H1 (cell line): Measurements from ENCODE around the gene MACROD2. TPM values are rescaled to one million over a fixed set of nuclear protein-coding genes. Genes with fewer than 3 reads are reported as not detected.

Experiments
- CTCF ChIA-PET: fragments of 300-600 bp; sonication (Branson Sonifier 250); formaldehyde crosslinking; loops from one replicate; lab custom pipeline; 2021; ENCODE audit not compliant: partially characterized antibody; lab: Charles Lee
- POLR2A ChIA-PET: fragments of 300-600 bp; sonication (Branson Sonifier 250); formaldehyde crosslinking; loops from one replicate; lab custom pipeline; 2021; ENCODE audit warnings: inconsistent platforms; ENCODE audit not compliant: partially characterized antibody; lab: Charles Lee
- DNase-seq, 2 experiments: peaks; one replicate each; pipeline versions ENCODE4 v3.0.0 to v3.0.0-alpha.2; 2010 to 2022; ENCODE audit warnings: low spot score in 2 of 2, low read depth in 1 of 2, mixed read lengths in 1 of 2
- FAIRE-seq: peaks from 2 replicates; lab custom pipeline; 2011; peaks lifted over from hg19 to GRCh38; lab: Jason Lieb, UNC
- H2AFZ ChIP-seq: 2 replicates; pipeline ENCODE4 v1.8.1; 2012; ENCODE audit warnings: low read length, inconsistent platforms
- H2AK5ac ChIP-seq: 2 replicates; pipeline ENCODE4 v1.6.1; 2013; ENCODE audit warnings: low read depth, low read length
- H2BK120ac ChIP-seq: replicated peaks from 2 replicates; pipeline ENCODE3; 2013; ENCODE audit warnings: low read depth, low read length, inconsistent platforms
- H2BK12ac ChIP-seq: 2 replicates; pipeline ENCODE4 v1.6.1; 2013; ENCODE audit warnings: low read depth, low read length
- H2BK15ac ChIP-seq: 2 replicates; pipeline ENCODE4 v1.6.1; 2013; ENCODE audit warnings: low read length
- H2BK20ac ChIP-seq: 2 replicates; pipeline ENCODE4 v1.6.1; 2013; ENCODE audit warnings: low read length
- H2BK5ac ChIP-seq: 2 replicates; pipeline ENCODE4 v1.6.1; 2013; ENCODE audit warnings: low read depth, low read length
- H3K14ac ChIP-seq: 2 replicates; pipeline ENCODE4 v1.6.1; 2013; ENCODE audit warnings: inconsistent platforms; ENCODE audit not compliant: insufficient read length
- H3K18ac ChIP-seq: 2 replicates; pipeline ENCODE4 v1.6.1; 2013; ENCODE audit warnings: low read length; ENCODE audit errors: extremely low read depth
- H3K23ac ChIP-seq: 2 replicates; pipeline ENCODE4 v1.6.1; 2013; ENCODE audit warnings: inconsistent platforms; ENCODE audit not compliant: insufficient read length
- H3K23me2 ChIP-seq: 2 replicates; pipeline ENCODE4 v1.6.1; 2013; ENCODE audit warnings: low read depth, low read length
- H3K27ac ChIP-seq: 2 replicates; pipeline ENCODE4 v1.6.1; 2011; ENCODE audit warnings: low read depth, low read length, inconsistent platforms
- H3K27me3 ChIP-seq, 4 experiments: replicated peaks in 1 of 4; 1 replicate in 1 of 4; 2 replicates in 3 of 4; pipeline versions ENCODE4 v1.6.1 to v1.8.1; 2011 to 2013; ENCODE audit warnings: low read length in 3 of 4, mild to moderate bottlenecking in 3 of 4, inconsistent platforms in 2 of 4, mixed read lengths in 2 of 4, moderate library complexity in 1 of 4; ENCODE audit not compliant: control insufficient read depth in 3 of 4, insufficient read depth in 3 of 4; ENCODE audit errors: extremely low read depth in 1 of 4
- H3K36me3 ChIP-seq, 4 experiments: 2 replicates each; pipeline versions ENCODE4 v1.6.1 to v1.8.1; 2011 to 2013; ENCODE audit warnings: mild to moderate bottlenecking in 4 of 4, low read length in 3 of 4, moderate library complexity in 2 of 4, control low read depth in 1 of 4, inconsistent platforms in 1 of 4; ENCODE audit not compliant: insufficient read depth in 4 of 4, control insufficient read depth in 2 of 4
- H3K4ac ChIP-seq: replicated peaks from 2 replicates; pipeline ENCODE3; 2013; ENCODE audit warnings: low read length, low read depth, mixed read lengths, inconsistent platforms; ENCODE audit not compliant: insufficient read length
- H3K4me1 ChIP-seq, 4 experiments: replicated peaks in 1 of 4; 1 replicate in 1 of 4; 2 replicates in 3 of 4; pipeline versions ENCODE4 v1.6.1 to v1.8.1; 2011 to 2013; ENCODE audit warnings: low read length in 3 of 4, inconsistent platforms in 2 of 4, mixed read lengths in 1 of 4; ENCODE audit not compliant: insufficient read depth in 4 of 4, control insufficient read depth in 3 of 4
- H3K4me2 ChIP-seq, 2 experiments: 2 replicates each; pipeline versions ENCODE4 v1.6.1 to v1.8.1; 2011 to 2013; ENCODE audit warnings: low read depth in 2 of 2, low read length in 2 of 2, control low read depth in 1 of 2, inconsistent platforms in 1 of 2, mild to moderate bottlenecking in 1 of 2; ENCODE audit not compliant: insufficient read depth in 1 of 2
- H3K4me3 ChIP-seq, 4 experiments: fragments of 200-600, 300-600 bp in 1 of 4; sonication (generic), shearing (Covaris generic), sonication (Bioruptor Twin) in 1 of 4; 2 replicates each; pipeline versions ENCODE4 v1.5.1 to v1.8.1; 2011 to 2016; ENCODE audit warnings: low read length in 4 of 4, low read depth in 3 of 4, control low read depth in 2 of 4, inconsistent platforms in 2 of 4, mild to moderate bottlenecking in 2 of 4, mixed read lengths in 1 of 4, moderate library complexity in 1 of 4; ENCODE audit not compliant: insufficient read depth in 2 of 4; ENCODE audit errors: extremely low read depth in 1 of 4
- H3K56ac ChIP-seq: replicated peaks from 2 replicates; pipeline ENCODE3; 2013; ENCODE audit warnings: low read depth, mild to moderate bottlenecking, mixed read lengths, low read length, inconsistent platforms; ENCODE audit not compliant: insufficient read length
- H3K79me1 ChIP-seq: 2 replicates; pipeline ENCODE4 v1.6.1; 2013; ENCODE audit warnings: low read depth, low read length, control low read depth
- H3K79me2 ChIP-seq, 2 experiments: 2 replicates each; pipeline versions ENCODE4 v1.6.1 to v1.8.1; 2012 to 2013; ENCODE audit warnings: low read length in 2 of 2, mild to moderate bottlenecking in 2 of 2, inconsistent platforms in 1 of 2; ENCODE audit not compliant: insufficient read depth in 2 of 2, control insufficient read depth in 1 of 2
- H3K9ac ChIP-seq, 4 experiments: replicated peaks in 1 of 4; 1 replicate in 1 of 4; 2 replicates in 3 of 4; pipeline versions ENCODE4 v1.6.1 to v1.8.1; 2011 to 2013; ENCODE audit warnings: low read depth in 3 of 4, low read length in 3 of 4, control low read depth in 2 of 4, mild to moderate bottlenecking in 2 of 4, moderate library complexity in 2 of 4, inconsistent platforms in 1 of 4; ENCODE audit errors: extremely low read depth in 1 of 4
- H3K9me3 ChIP-seq, 2 experiments: 2 replicates each; pipeline versions ENCODE4 v1.6.1 to v1.8.1; 2012 to 2013; ENCODE audit warnings: mild to moderate bottlenecking in 2 of 2, moderate library complexity in 2 of 2, control low read depth in 1 of 2, inconsistent platforms in 1 of 2, low read depth in 1 of 2, low read length in 1 of 2, mixed read lengths in 1 of 2; ENCODE audit not compliant: insufficient read depth in 2 of 2
- H4K20me1 ChIP-seq, 2 experiments: replicated peaks in 1 of 2; 2 replicates each; pipeline versions ENCODE3 to v1.8.1; 2011 to 2013; ENCODE audit warnings: inconsistent platforms in 2 of 2, low read length in 2 of 2, mild to moderate bottlenecking in 1 of 2; ENCODE audit not compliant: insufficient read depth in 2 of 2, control insufficient read depth in 1 of 2
- H4K5ac ChIP-seq: 2 replicates; pipeline ENCODE4 v1.6.1; 2013; ENCODE audit warnings: low read length, low read depth, mixed read lengths, inconsistent platforms; ENCODE audit not compliant: insufficient read length
- H4K8ac ChIP-seq: 2 replicates; pipeline ENCODE4 v1.8.0; 2013; ENCODE audit warnings: mild to moderate bottlenecking, moderate library complexity, low read length, inconsistent platforms; ENCODE audit not compliant: insufficient read depth; ENCODE audit errors: extremely low read depth
- H4K91ac ChIP-seq: replicated peaks from 2 replicates; pipeline ENCODE3; 2013; ENCODE audit warnings: low read length, mixed read lengths, inconsistent platforms; ENCODE audit not compliant: insufficient read length
- ASH2L ChIP-seq: fragments of 200-600, 300-600 bp; sonication (generic); IDR thresholded peaks from one replicate; pipeline ENCODE4 v1.7.1; 2017; ENCODE audit warnings: low read length
- PHF8 ChIP-seq: fragments of 200-600 bp; sonication (generic); conservative IDR thresholded peaks from 2 replicates; pipeline ENCODE4 v1.7.1; 2012; ENCODE audit warnings: low read depth, mild to moderate bottlenecking, inconsistent platforms, low read length, moderate library complexity
- POU5F1 ChIP-seq: IDR thresholded peaks from 2 replicates; pipeline ENCODE4 v1.6.1; 2011; ENCODE audit warnings: low read depth, mild to moderate bottlenecking, low read length, moderate library complexity
- SRF ChIP-seq: IDR thresholded peaks from 2 replicates; pipeline ENCODE4 v1.6.1; 2011; ENCODE audit warnings: mild to moderate bottlenecking, low read depth, low read length, moderate library complexity
- SUZ12 ChIP-seq: fragments of 200-600 bp; sonication (generic); IDR thresholded peaks from 2 replicates; pipeline ENCODE4 v1.6.1; 2012; ENCODE audit warnings: mild to moderate bottlenecking, inconsistent platforms, low read length, moderate library complexity, mixed read lengths
- YY1 ChIP-seq: IDR thresholded peaks from 2 replicates; pipeline ENCODE4 v1.6.1; 2011; ENCODE audit warnings: low read depth, mild to moderate bottlenecking, low read length
- WGBS, 2 experiments: shearing (Covaris generic) in 1 of 2; methylation state at CpG; one replicate each; pipeline versions ENCODE4 v1.1.6 to v1.1.7; 2013 to 2015; ENCODE audit warnings: low lambda C conversion rate in 2 of 2, mixed read lengths in 2 of 2, inconsistent platforms in 1 of 2, low coverage in 1 of 2, missing lambda C conversion rate in 1 of 2; ENCODE audit not compliant: insufficient replicate concordance in 2 of 2, insufficient coverage in 1 of 2, insufficient read length in 1 of 2; ENCODE audit errors: extremely low coverage in 1 of 2, missing lambda C conversion rate in 1 of 2; 5-methylcytosine and 5-hydroxymethylcytosine counted together
- polyA plus RNA-seq, 7 experiments: library from polyadenylated mRNA; depleted of rRNA in 3 of 7; stranded (reverse) in 5 of 7; unstranded in 2 of 7; fragments of >200 nt in 5 of 7; fragments of 200-250 nt in 2 of 7; gene quantifications; 1 replicate in 5 of 7; 2 replicates in 1 of 7; 4 replicates in 1 of 7; pipeline versions ENCODE4 v1.2.1 to v1.2.3, GENCODE V29; 2011 to 2013; ENCODE audit warnings: missing spikeins in 2 of 7, mixed read lengths in 2 of 7
- total RNA-seq: library from RNA; stranded (reverse); fragmentation: NEBNext Ultra II Directional; extraction: Animal tissue kit (Norgen Biotek cat#: 25700); gene quantifications from 2 replicates; pipeline ENCODE4 v1.2.1, GENCODE V29; 2021
- TF ChIP-seq, protein P1 (sequence below): IDR thresholded peaks from 2 replicates; pipeline ENCODE4 v1.6.1; 2012; ENCODE audit warnings: low read length, inconsistent platforms
- TF ChIP-seq, protein P2 (sequence below): IDR thresholded peaks from 2 replicates; pipeline ENCODE4 v1.6.1; 2011; ENCODE audit warnings: low read length, improper control_type of control experiment

MACROD2 gene
- total and polyA plus RNA-seq, 2 of the 8 experiments (the other 6 are each of a cell fraction or from before 2014, with no cell fraction given): 0.70 to 3.9 TPM

GRCh38 chr20:14470231-14470899 lies 475.0 kb downstream of the MACROD2 start:
- H3K79me1 ChIP-seq: no peaks in the 10 kb centered on the region
- no peak overlapping the region for H3K9ac ChIP-seq
- POLR2A ChIA-PET: no interaction called here
- no peak overlapping the region for H3K4ac ChIP-seq
- no peak for FAIRE-seq
- TF ChIP-seq SUZ12: no peak
- TF ChIP-seq, protein P1, sequence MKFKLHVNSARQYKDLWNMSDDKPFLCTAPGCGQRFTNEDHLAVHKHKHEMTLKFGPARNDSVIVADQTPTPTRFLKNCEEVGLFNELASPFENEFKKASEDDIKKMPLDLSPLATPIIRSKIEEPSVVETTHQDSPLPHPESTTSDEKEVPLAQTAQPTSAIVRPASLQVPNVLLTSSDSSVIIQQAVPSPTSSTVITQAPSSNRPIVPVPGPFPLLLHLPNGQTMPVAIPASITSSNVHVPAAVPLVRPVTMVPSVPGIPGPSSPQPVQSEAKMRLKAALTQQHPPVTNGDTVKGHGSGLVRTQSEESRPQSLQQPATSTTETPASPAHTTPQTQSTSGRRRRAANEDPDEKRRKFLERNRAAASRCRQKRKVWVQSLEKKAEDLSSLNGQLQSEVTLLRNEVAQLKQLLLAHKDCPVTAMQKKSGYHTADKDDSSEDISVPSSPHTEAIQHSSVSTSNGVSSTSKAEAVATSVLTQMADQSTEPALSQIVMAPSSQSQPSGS: no peak
- TF ChIP-seq PHF8: no peak
- no peak for TF ChIP-seq POU5F1
- TF ChIP-seq SRF: no peak
- TF ChIP-seq, protein P2, sequence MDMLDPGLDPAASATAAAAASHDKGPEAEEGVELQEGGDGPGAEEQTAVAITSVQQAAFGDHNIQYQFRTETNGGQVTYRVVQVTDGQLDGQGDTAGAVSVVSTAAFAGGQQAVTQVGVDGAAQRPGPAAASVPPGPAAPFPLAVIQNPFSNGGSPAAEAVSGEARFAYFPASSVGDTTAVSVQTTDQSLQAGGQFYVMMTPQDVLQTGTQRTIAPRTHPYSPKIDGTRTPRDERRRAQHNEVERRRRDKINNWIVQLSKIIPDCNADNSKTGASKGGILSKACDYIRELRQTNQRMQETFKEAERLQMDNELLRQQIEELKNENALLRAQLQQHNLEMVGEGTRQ: no peak
- no peak for TF ChIP-seq ASH2L
- TF ChIP-seq YY1: no peak
- TF ChIP-seq, all 59 proteins: peak for 0
- Histone ChIP-seq H4K91ac (no peak overlapping the region), H3K27me3 (no peaks in the 10 kb centered on the region), H2AFZ (no peak overlapping the region), H2BK12ac (peak overlapping the region; percentile 12; the same call in 1 of the 2 replicates), H3K14ac (no peak overlapping the region), H3K23ac (no peak overlapping the region), H3K79me2 (no peaks in the 10 kb centered on the region), H2BK5ac (no peak overlapping the region), H2BK120ac (no peak overlapping the region), H3K4me1 (peaks cover 2 to 7% (median 6%) of the 10 kb centered on the region in 4 experiments; a peak in 5 of 7 replicates), H3K27ac (no peak overlapping the region), H3K4me2 (peak overlapping the region in 1 of 2 experiments; percentile 45; a peak in 2 of 4 replicates), H4K8ac (no peak overlapping the region), H3K18ac (0 out of 2 replicates have a peak overlapping the region, but pooled peaks have one; percentile 10), H3K9me3 (peaks cover 8 to 12% of the 10 kb centered on the region in 2 experiments; a peak in 2 of 4 replicates), H3K23me2 (no peaks in the 10 kb centered on the region; the same call in 1 of the 2 replicates), H2BK15ac (no peak overlapping the region), H2BK20ac (no peak overlapping the region), H2AK5ac (no peak overlapping the region), H3K4me3 (no peak overlapping the region), H3K36me3 (no peaks in the 10 kb centered on the region), H4K5ac (no peak overlapping the region), H4K20me1 (no peaks in the 10 kb centered on the region), H3K56ac (no peak overlapping the region)
- CTCF ChIA-PET: interaction anchor here (1.0 kb wide), 1 partner anchor 27 kb away, joined by 4 read pairs; no protein-coding TSS in a partner anchor
- DNase-seq: no peak
- WGBS, 2 experiments: 80% methylated on average over 12 of the region's 12 CpGs; no CpG with 5 or more reads in 1 of the 2 experiments
